UCSD-AML1 (cell line): ENCODE data around the gene TRPM8.
"Not testable (repeated sequence)": the region's sequence is repeated elsewhere in the genome, so short reads cannot be mapped to it uniquely, and the experiment has no call there.

Source experiments
- DNase-seq: peaks from one replicate; lab custom pipeline; 2025; ENCODE audit not compliant: unreplicated experiment; lab: John Stamatoyannopoulos, UW

Gene TRPM8

GRCh38 chr2:233917116-233917515 lies at the start of gene TRPM8:
TRPM8 (plus strand) TSS chr2:233917373; CDS start chr2:233926538, 9,165 bp downstream.
- no peak for DNase-seq

GRCh38 chr2:233867993-233868532 lies 49.1 kb upstream of the TRPM8 start, which contains the start of gene MSL3B:
MSL3B (minus strand) TSS chr2:233868386.
- DNase-seq, result no peak

GRCh38 chr2:233871432-233871831 lies 45.7 kb upstream of the TRPM8 start:
- DNase-seq, result no peak

GRCh38 chr2:233872125-233872524 lies 45.0 kb upstream of the TRPM8 start:
- not testable (repeated sequence) for DNase-seq

GRCh38 chr2:233882353-233882752 lies 34.8 kb upstream of the TRPM8 start:
- no peak for DNase-seq

- DNase-seq, result no peak
These were observed 24.4 kb upstream of the TRPM8 start for GRCh38 chr2:233892793-233893192.

- not testable (repeated sequence) for DNase-seq
These were observed 20.9 kb upstream of the TRPM8 start for GRCh38 chr2:233896253-233896652.

- DNase-seq, result no peak
These were observed 15.8 kb upstream of the TRPM8 start for GRCh38 chr2:233901367-233901766.

- DNase-seq, result no peak
These were observed 15.3 kb upstream of the TRPM8 start for GRCh38 chr2:233901884-233902283.

GRCh38 chr2:233905945-233906344 lies 11.2 kb upstream of the TRPM8 start:
- no peak for DNase-seq

GRCh38 chr2:233907627-233908026 lies 9.5 kb upstream of the TRPM8 start:
- no peak for DNase-seq

- DNase-seq, result peak; percentile 29
These were observed 4.3 kb upstream of the TRPM8 start for GRCh38 chr2:233912691-233913423.

- DNase-seq, result no peak
These were observed 2.0 kb upstream of the TRPM8 start for GRCh38 chr2:233915128-233915527.

- DNase-seq, result no peak
These were observed 2.1 kb downstream of the TRPM8 start for GRCh38 chr2:233919319-233919718.

GRCh38 chr2:233919938-233920337 lies 2.8 kb downstream of the TRPM8 start:
- DNase-seq, result no peak

GRCh38 chr2:233922471-233922870 lies 5.3 kb downstream of the TRPM8 start:
- no peak for DNase-seq

- DNase-seq, result no peak
These were observed 8.2 kb downstream of the TRPM8 start for GRCh38 chr2:233925402-233925801.

GRCh38 chr2:233926806-233927205 lies 9.6 kb downstream of the TRPM8 start:
- no peak for DNase-seq

- no peak for DNase-seq
These were observed 11.6 kb downstream of the TRPM8 start for GRCh38 chr2:233928594-233929351.

- DNase-seq, result no peak
These were observed 12.3 kb downstream of the TRPM8 start for GRCh38 chr2:233929352-233930022.

GRCh38 chr2:233934524-233934923 lies 17.4 kb downstream of the TRPM8 start:
- no peak for DNase-seq
